GM12878 (cell line): ENCODE data around the gene SPON2. TPM values are rescaled to one million over a fixed set of nuclear protein-coding genes. Genes with fewer than 3 reads are reported as not detected.
A peak's percentile ranks its signal among the peaks of the same experiment; 100 is the strongest.

Experiments used
- ASH2L ChIP-seq: fragments of 300-600, 200-600 bp; sonication (generic); IDR thresholded peaks from 2 replicates; pipeline ENCODE4 v1.6.1; 2017; ENCODE audit warnings: low read depth, mild to moderate bottlenecking, borderline replicate concordance
- ATF3 ChIP-seq: IDR thresholded peaks from 2 replicates; pipeline ENCODE4 v1.6.1; 2011; ENCODE audit warnings: low read depth, mild to moderate bottlenecking, low read length, moderate library complexity, borderline replicate concordance; ENCODE audit errors: extremely low read depth
- BRCA1 ChIP-seq: IDR thresholded peaks from 2 replicates; pipeline ENCODE4 v1.6.1; 2011; ENCODE audit warnings: low read depth, low read length, improper control_type of control experiment
- CHD1 ChIP-seq: IDR thresholded peaks from 2 replicates; pipeline ENCODE4 v1.6.1; 2012; ENCODE audit warnings: low read depth, low read length, improper control_type of control experiment
- CREB1 ChIP-seq: IDR thresholded peaks from 2 replicates; pipeline ENCODE4 v1.6.1; 2012; ENCODE audit warnings: low read depth, mild to moderate bottlenecking, inconsistent platforms
- ETV6 ChIP-seq, 2 experiments: fragments of 450-650 bp in 1 of 2; IDR thresholded peaks in 1 of 2; conservative IDR thresholded peaks in 1 of 2; 2 replicates each; pipeline ENCODE4 v1.6.1; 2014; ENCODE audit warnings: antibody characterized with exemption in 1 of 2, borderline replicate concordance in 1 of 2, low read depth in 1 of 2, mild to moderate bottlenecking in 1 of 2, moderate library complexity in 1 of 2
- FOS ChIP-seq: IDR thresholded peaks from 3 replicates; pipeline ENCODE4 v1.6.1; 2011; ENCODE audit warnings: borderline replicate concordance; ENCODE audit not compliant: insufficient read length; ENCODE audit errors: extremely low read depth
- GATAD2B ChIP-seq: fragments of 450-650 bp; conservative IDR thresholded peaks from 2 replicates; pipeline ENCODE4 v1.6.1; 2017; ENCODE audit warnings: low read depth, mild to moderate bottlenecking, moderate library complexity
- MYB ChIP-seq: fragments of 150-350 bp; IDR thresholded peaks from 2 replicates; pipeline ENCODE4 v1.6.1; 2014; ENCODE audit warnings: mild to moderate bottlenecking, low read depth, low read length, borderline replicate concordance
- NBN ChIP-seq: fragments of 450-650 bp; IDR thresholded peaks from 2 replicates; pipeline ENCODE4 v1.6.1; 2016
- NFYA ChIP-seq: IDR thresholded peaks from 2 replicates; pipeline ENCODE4 v1.6.1; 2011; ENCODE audit warnings: low read depth, mild to moderate bottlenecking, low read length, improper control_type of control experiment, borderline replicate concordance
- PRDM15 ChIP-seq: fragments of 450-650 bp; formaldehyde crosslinking; IDR thresholded peaks from 2 replicates; pipeline ENCODE4 v1.4.0; 2020; ENCODE audit warnings: mild to moderate bottlenecking, moderate library complexity
- RBBP5 ChIP-seq: fragments of 200-600 bp; sonication (generic); conservative IDR thresholded peaks from 2 replicates; pipeline ENCODE4 v1.6.1; 2016
- REST ChIP-seq: IDR thresholded peaks from 2 replicates; pipeline ENCODE4 v1.6.1; 2012; ENCODE audit warnings: mild to moderate bottlenecking, low read depth, low read length
- SREBF2 ChIP-seq: IDR thresholded peaks from 2 replicates; pipeline ENCODE4 v1.6.1; 2012; ENCODE audit warnings: mild to moderate bottlenecking, low read length
- SUPT20H ChIP-seq: IDR thresholded peaks from 2 replicates; pipeline ENCODE4 v1.6.1; 2011; ENCODE audit warnings: low read depth, mild to moderate bottlenecking, low read length, moderate library complexity, borderline replicate concordance; ENCODE audit not compliant: control insufficient read depth
- ZNF24 ChIP-seq: fragments of 450-650 bp; IDR thresholded peaks from 2 replicates; pipeline ENCODE4 v1.6.1; 2017; ENCODE audit warnings: antibody characterized with exemption, mild to moderate bottlenecking
- polyA plus RNA-seq, 11 experiments: library from polyadenylated mRNA; depleted of rRNA in 4 of 11; unstranded in 6 of 11; stranded (reverse) in 5 of 11; fragments of >200 nt; fragmentation: Nextera tagmentation in 4 of 11; fragmentation: Illumina TruSeq in 1 of 11; extraction: Ambion mirVana in 4 of 11; extraction: Trizol in 1 of 11; gene quantifications; 1 replicate in 1 of 11; 2 replicates in 10 of 11; pipeline versions ENCODE4 v1.2.1 to v1.2.3, GENCODE V29; 2011 to 2016; ENCODE audit warnings: inconsistent platforms in 2 of 11, missing spikeins in 2 of 11, low read depth in 1 of 11
- total RNA-seq, 4 experiments: library from RNA; depleted of rRNA in 3 of 4; stranded (reverse); fragments of >200 nt in 3 of 4; fragmentation: Illumina TruSeq in 1 of 4; extraction: Trizol in 1 of 4; gene quantifications; 2 replicates each; pipeline versions ENCODE4 v1.2.1 to v1.2.3, GENCODE V29; 2013 to 2021
- TF ChIP-seq, protein P1 (sequence below): IDR thresholded peaks from 2 replicates; pipeline ENCODE4 v1.6.1; 2012; ENCODE audit warnings: low read length, inconsistent platforms

The SPON2 gene
- total and polyA plus RNA-seq, 10 of the 15 experiments (the other 5 are each of a cell fraction or from before 2014, with no cell fraction given) = 1.1 to 11.2 (median 7.3) TPM

DNA sequence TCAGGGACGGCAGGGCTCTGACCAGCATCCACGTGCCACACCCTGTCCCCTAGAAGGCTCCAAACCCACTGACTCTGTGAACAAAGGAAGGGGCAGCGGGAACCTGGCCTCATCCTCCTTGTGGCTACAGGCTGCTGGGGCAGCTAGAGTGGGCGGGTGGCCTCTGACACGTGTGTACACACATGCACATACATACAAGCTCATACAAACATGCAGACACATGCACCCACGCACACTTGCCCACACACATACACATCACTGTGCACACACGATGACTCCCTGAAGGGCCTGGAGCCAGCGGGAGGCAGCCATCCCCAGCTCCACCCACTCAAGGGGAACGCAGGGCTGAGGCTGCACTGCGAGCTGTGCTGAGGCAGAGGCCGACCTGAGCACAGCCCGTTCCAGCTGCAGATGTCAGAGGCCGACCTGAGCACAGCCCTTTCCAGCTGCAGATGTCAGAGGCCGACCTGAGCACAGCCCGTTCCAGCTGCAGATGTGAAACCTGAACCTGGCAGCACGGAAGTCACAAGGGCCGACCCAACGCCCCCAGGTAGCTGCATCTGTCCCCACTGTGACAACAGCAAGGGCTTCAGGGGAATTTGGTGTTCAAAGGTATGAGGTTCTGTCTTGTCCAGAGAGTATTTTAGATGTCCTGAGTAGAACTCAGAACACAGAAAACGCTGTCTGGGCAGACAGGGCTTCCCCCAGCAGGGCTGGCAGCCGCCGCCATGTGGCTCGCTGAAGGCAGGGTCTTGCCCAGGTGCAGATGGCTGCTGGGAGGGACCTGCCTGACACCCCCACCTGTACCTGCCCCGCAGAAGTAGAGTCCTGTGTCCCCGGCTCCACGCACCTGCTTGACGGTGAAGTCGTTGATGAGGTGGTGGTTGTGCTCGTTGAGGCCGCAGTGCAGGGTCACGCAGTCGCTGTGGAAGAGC lies 43.0 kb upstream of the SPON2 start (continued):
- TF ChIP-seq SUPT20H (no peak), REST (no peak), ATF3 (no peak), SREBF2 (no peak), NFYA (no peak), ETV6 (conservative IDR thresholded peaks at IDR 0.05 in 1 of 2, IDR thresholded peaks at IDR 0.05 in 1 of 2; ENCODE audit: borderline replicate concordance in 1 of 2, low read depth in 1 of 2) (peak in 1 of 2 experiments; percentile 62; a peak in 1 of 4 replicates), BRCA1 (no peak), NBN (no peak), RBBP5 (no peak), MYB (no peak), ASH2L (no peak), CHD1 (no peak), ZNF24 (no peak), FOS (no peak), GATAD2B (no peak), CREB1 (no peak), PRDM15 (CRISPR knock-in tag) (no peak)
- TF ChIP-seq, protein P1, sequence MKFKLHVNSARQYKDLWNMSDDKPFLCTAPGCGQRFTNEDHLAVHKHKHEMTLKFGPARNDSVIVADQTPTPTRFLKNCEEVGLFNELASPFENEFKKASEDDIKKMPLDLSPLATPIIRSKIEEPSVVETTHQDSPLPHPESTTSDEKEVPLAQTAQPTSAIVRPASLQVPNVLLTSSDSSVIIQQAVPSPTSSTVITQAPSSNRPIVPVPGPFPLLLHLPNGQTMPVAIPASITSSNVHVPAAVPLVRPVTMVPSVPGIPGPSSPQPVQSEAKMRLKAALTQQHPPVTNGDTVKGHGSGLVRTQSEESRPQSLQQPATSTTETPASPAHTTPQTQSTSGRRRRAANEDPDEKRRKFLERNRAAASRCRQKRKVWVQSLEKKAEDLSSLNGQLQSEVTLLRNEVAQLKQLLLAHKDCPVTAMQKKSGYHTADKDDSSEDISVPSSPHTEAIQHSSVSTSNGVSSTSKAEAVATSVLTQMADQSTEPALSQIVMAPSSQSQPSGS = no peak
